ENCODE measurements around the gene DDX5. TPM values are rescaled to one million over a fixed set of nuclear protein-coding genes. Genes with fewer than 3 reads are reported as not detected.

The DDX5 gene
- total and polyA plus RNA-seq, 2 donors (not counting 1 experiment from before 2014, with no cell fraction given) = 439 to 598 TPM

DNA sequence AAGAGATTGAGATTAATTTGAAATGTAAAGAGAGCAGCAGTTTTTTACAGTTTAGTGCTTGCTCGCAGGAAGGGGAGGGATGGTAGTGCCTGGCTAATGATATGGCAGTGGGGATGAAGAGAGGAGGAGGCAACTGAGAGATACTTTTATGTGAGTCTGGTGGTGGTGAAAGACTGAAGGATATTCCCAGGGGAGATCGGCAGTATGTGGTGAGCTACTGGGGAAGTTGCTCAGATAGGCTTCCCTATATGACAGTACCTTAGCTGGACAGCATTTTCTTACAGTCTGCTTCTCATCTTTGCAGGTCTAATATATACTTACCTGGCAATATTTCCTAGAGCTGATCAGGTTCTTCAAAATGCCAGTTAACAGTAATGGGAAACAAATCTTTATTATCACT, 9.3 kb upstream of the DDX5 start:
- no peaks in the 10 kb centered on the region for H3K27me3 ChIP-seq (ENCODE audit: control insufficient read depth, insufficient read depth, low read length)
- no peak overlapping the region for H3K4me2 ChIP-seq (ENCODE audit: extremely low read depth, insufficient read depth, low read length)
- H3K36me3 ChIP-seq (ENCODE audit: control insufficient read depth, insufficient read depth, low read length) = peaks cover 6% of the 10 kb centered on the region
- H3K79me2 ChIP-seq (ENCODE audit: control insufficient read depth, insufficient read depth, low read length) = peaks cover 3% of the 10 kb centered on the region
- no peak for TF ChIP-seq EZH2 (IDR thresholded peaks at IDR 0.05; ENCODE audit: low read length, missing control alignments)
- TF ChIP-seq, protein P1, sequence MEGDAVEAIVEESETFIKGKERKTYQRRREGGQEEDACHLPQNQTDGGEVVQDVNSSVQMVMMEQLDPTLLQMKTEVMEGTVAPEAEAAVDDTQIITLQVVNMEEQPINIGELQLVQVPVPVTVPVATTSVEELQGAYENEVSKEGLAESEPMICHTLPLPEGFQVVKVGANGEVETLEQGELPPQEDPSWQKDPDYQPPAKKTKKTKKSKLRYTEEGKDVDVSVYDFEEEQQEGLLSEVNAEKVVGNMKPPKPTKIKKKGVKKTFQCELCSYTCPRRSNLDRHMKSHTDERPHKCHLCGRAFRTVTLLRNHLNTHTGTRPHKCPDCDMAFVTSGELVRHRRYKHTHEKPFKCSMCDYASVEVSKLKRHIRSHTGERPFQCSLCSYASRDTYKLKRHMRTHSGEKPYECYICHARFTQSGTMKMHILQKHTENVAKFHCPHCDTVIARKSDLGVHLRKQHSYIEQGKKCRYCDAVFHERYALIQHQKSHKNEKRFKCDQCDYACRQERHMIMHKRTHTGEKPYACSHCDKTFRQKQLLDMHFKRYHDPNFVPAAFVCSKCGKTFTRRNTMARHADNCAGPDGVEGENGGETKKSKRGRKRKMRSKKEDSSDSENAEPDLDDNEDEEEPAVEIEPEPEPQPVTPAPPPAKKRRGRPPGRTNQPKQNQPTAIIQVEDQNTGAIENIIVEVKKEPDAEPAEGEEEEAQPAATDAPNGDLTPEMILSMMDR (conservative IDR thresholded peaks at IDR 0.05 in 1 of 2, IDR thresholded peaks at IDR 0.05 in 1 of 2; ENCODE audit: low read depth in 1 of 2, low read length in 2 of 2) = no peak
- no peak for DNase-seq (ENCODE audit: low read depth in 2 of 2)
- H3K4me3 ChIP-seq (replicated peaks in 1 of 4; ENCODE audit: control extremely low read depth in 1 of 4, insufficient read depth in 1 of 4, low read depth in 3 of 4, low read length in 4 of 4) = no peak overlapping the region
- no peaks in the 10 kb centered on the region for H4K20me1 ChIP-seq (ENCODE audit: control insufficient read depth, extremely low read depth, insufficient read depth, low read length)
- no peaks in the 10 kb centered on the region for H3K4me1 ChIP-seq (ENCODE audit: control insufficient read depth, extremely low read depth, insufficient read depth, low read length)
- no peak overlapping the region for H3K27ac ChIP-seq (ENCODE audit: insufficient read depth, low read length)
- no peak overlapping the region for H2AFZ ChIP-seq (ENCODE audit: low read length)
- H3K9me3 ChIP-seq (ENCODE audit: control insufficient read depth, insufficient read depth, low read depth, low read length) = no peaks in the 10 kb centered on the region
- no peak overlapping the region for H3K9ac ChIP-seq (ENCODE audit: insufficient read depth, low read length)

DNA sequence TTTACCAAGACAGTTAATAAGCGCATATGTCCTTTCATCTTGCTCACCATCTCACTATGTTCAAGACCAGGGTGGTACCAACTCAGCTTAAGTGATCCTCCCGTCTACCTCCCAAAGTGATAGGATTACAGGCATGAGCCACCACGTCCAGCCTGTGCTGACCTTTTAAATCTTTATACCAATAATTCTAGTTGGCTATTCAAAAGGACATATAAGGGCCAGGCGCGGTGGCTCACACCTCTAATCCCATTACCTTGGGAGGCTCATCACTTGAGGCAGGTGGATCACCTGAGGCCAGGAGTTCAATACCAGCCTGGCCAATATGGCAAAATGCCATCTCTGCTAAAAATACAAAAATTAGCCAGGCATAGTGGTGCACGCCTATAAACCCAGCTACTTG, 3.1 kb upstream of the DDX5 start:
- Histone ChIP-seq H3K4me1 (ENCODE audit: control insufficient read depth, extremely low read depth, insufficient read depth, low read length) (peaks cover 3% of the 10 kb centered on the region), H3K4me3 (replicated peaks in 1 of 4; ENCODE audit: control extremely low read depth in 1 of 4, insufficient read depth in 1 of 4, low read depth in 3 of 4, low read length in 4 of 4) (peak overlapping the region in 1 of 4 experiments; percentile 89), H3K36me3 (ENCODE audit: control insufficient read depth, insufficient read depth, low read length) (peaks cover 4% of the 10 kb centered on the region), H3K4me2 (ENCODE audit: extremely low read depth, insufficient read depth, low read length) (no peak overlapping the region), H3K79me2 (ENCODE audit: control insufficient read depth, insufficient read depth, low read length) (peaks cover 54% of the 10 kb centered on the region), H2AFZ (ENCODE audit: low read length) (no peak overlapping the region), H3K27ac (ENCODE audit: insufficient read depth, low read length) (no peak overlapping the region), H3K9ac (ENCODE audit: insufficient read depth, low read length) (no peak overlapping the region), H4K20me1 (ENCODE audit: control insufficient read depth, extremely low read depth, insufficient read depth, low read length) (peaks cover 7% of the 10 kb centered on the region), H3K27me3 (ENCODE audit: control insufficient read depth, insufficient read depth, low read length) (no peaks in the 10 kb centered on the region), H3K9me3 (ENCODE audit: control insufficient read depth, insufficient read depth, low read depth, low read length) (no peaks in the 10 kb centered on the region)
- TF ChIP-seq EZH2 (IDR thresholded peaks at IDR 0.05; ENCODE audit: low read length, missing control alignments) = no peak
- TF ChIP-seq, protein P1 (conservative IDR thresholded peaks at IDR 0.05 in 1 of 2, IDR thresholded peaks at IDR 0.05 in 1 of 2; ENCODE audit: low read depth in 1 of 2, low read length in 2 of 2) = no peak
- DNase-seq (ENCODE audit: low read depth in 2 of 2) = no peak

DNA sequence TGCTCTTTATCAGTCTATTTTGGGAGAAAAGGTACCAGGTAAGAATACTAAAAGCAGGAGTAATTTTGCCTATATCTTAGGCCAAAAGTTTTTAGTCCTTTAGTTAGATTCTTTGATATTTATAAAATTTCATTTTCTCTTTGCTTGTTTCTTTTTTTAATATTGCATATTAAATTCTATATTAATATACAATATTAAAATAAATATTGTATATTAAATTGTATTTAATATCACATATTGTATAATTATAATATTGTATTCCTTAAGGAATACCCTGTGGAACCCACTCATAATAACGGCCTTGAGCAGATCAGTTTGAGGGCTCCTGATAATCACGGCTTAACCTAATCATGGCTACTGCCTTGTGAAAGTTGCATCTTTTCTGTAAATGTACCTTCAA, 2.6 kb upstream of the DDX5 start:
- H2AFZ ChIP-seq (ENCODE audit: low read length) = no peak overlapping the region
- H3K9me3 ChIP-seq (ENCODE audit: control insufficient read depth, insufficient read depth, low read depth, low read length) = no peaks in the 10 kb centered on the region
- H3K36me3 ChIP-seq (ENCODE audit: control insufficient read depth, insufficient read depth, low read length) = peaks cover 5% of the 10 kb centered on the region
- peaks cover 3% of the 10 kb centered on the region for H3K4me1 ChIP-seq (ENCODE audit: control insufficient read depth, extremely low read depth, insufficient read depth, low read length)
- DNase-seq (ENCODE audit: low read depth in 2 of 2) = no peak
- TF ChIP-seq, protein P1 (conservative IDR thresholded peaks at IDR 0.05 in 1 of 2, IDR thresholded peaks at IDR 0.05 in 1 of 2; ENCODE audit: low read depth in 1 of 2, low read length in 2 of 2) = no peak
- no peak for TF ChIP-seq EZH2 (IDR thresholded peaks at IDR 0.05; ENCODE audit: low read length, missing control alignments)
- H3K27ac ChIP-seq (ENCODE audit: insufficient read depth, low read length) = no peak overlapping the region
- peaks cover 9% of the 10 kb centered on the region for H4K20me1 ChIP-seq (ENCODE audit: control insufficient read depth, extremely low read depth, insufficient read depth, low read length)
- H3K4me3 ChIP-seq (replicated peaks in 1 of 4; ENCODE audit: control extremely low read depth in 1 of 4, insufficient read depth in 1 of 4, low read depth in 3 of 4, low read length in 4 of 4) = peak overlapping the region in 3 of 4 experiments; percentile 74 to 96 (median 89)
- peaks cover 59% of the 10 kb centered on the region for H3K79me2 ChIP-seq (ENCODE audit: control insufficient read depth, insufficient read depth, low read length)
- H3K27me3 ChIP-seq (ENCODE audit: control insufficient read depth, insufficient read depth, low read length) = no peaks in the 10 kb centered on the region
- H3K9ac ChIP-seq (ENCODE audit: insufficient read depth, low read length) = no peak overlapping the region
- H3K4me2 ChIP-seq (ENCODE audit: extremely low read depth, insufficient read depth, low read length) = peak overlapping the region; percentile 96
